IPS-20b (cell line): ENCODE data around the gene HDAC1.
"Not testable (repeated sequence)": the region's sequence is repeated elsewhere in the genome, so short reads cannot be mapped to it uniquely, and the experiment has no call there.

ENCODE experiments used
- H3K27ac ChIP-seq: one replicate; pipeline ENCODE4 v1.5.1; 2013; ENCODE audit warnings: low read length
- H3K27me3 ChIP-seq: 2 replicates; pipeline ENCODE4 v1.6.1; 2013; ENCODE audit warnings: mild to moderate bottlenecking, low read length, inconsistent platforms; ENCODE audit not compliant: insufficient read depth
- H3K36me3 ChIP-seq: 2 replicates; pipeline ENCODE4 v1.6.1; 2013; ENCODE audit warnings: low read depth, mild to moderate bottlenecking, inconsistent platforms, low read length, moderate library complexity; ENCODE audit not compliant: insufficient read depth
- H3K4me1 ChIP-seq: 2 replicates; pipeline ENCODE4 v1.6.1; 2013; ENCODE audit warnings: mild to moderate bottlenecking, control low read depth, inconsistent platforms, low read length, moderate library complexity; ENCODE audit not compliant: insufficient read depth
- H3K4me3 ChIP-seq: 2 replicates; pipeline ENCODE4 v1.5.1; 2013; ENCODE audit warnings: mild to moderate bottlenecking, low read length, inconsistent platforms
- H3K9ac ChIP-seq: 2 replicates; pipeline ENCODE4 v1.6.1; 2013; ENCODE audit warnings: low read depth, mild to moderate bottlenecking, inconsistent platforms, low read length, moderate library complexity
- H3K9me3 ChIP-seq: 2 replicates; pipeline ENCODE4 v1.6.1; 2013; ENCODE audit warnings: mild to moderate bottlenecking, low read depth, low read length, inconsistent platforms; ENCODE audit not compliant: insufficient read depth

Gene HDAC1

GRCh38 chr1:32257227-32257508, 34.7 kb upstream of the HDAC1 start:
- Histone ChIP-seq H3K27me3 (no peaks in the 10 kb centered on the region), H3K4me3 (no peak overlapping the region), H3K9me3 (no peaks in the 10 kb centered on the region), H3K4me1 (no peaks in the 10 kb centered on the region), H3K27ac (no peak overlapping the region), H3K9ac (no peak overlapping the region), H3K36me3 (no peaks in the 10 kb centered on the region)

GRCh38 chr1:32263236-32263593, 28.7 kb upstream of the HDAC1 start:
- H3K27ac ChIP-seq, H3K4me1 ChIP-seq, H3K9me3 ChIP-seq, H3K9ac ChIP-seq, H3K27me3 ChIP-seq, H3K4me3 ChIP-seq, H3K36me3 ChIP-seq: not testable (repeated sequence)

- H3K9ac ChIP-seq, result no peak overlapping the region
- no peaks in the 10 kb centered on the region for H3K4me1 ChIP-seq
- no peak overlapping the region for H3K4me3 ChIP-seq
- no peaks in the 10 kb centered on the region for H3K36me3 ChIP-seq
- no peak overlapping the region for H3K27ac ChIP-seq
- H3K9me3 ChIP-seq, result no peaks in the 10 kb centered on the region
- H3K27me3 ChIP-seq, result no peaks in the 10 kb centered on the region
Measured at GRCh38 chr1:32263744-32264143, 28.1 kb upstream of the HDAC1 start.

GRCh38 chr1:32265846-32266245, 26.0 kb upstream of the HDAC1 start:
- H3K9ac ChIP-seq, result no peak overlapping the region
- H3K9me3 ChIP-seq, result no peaks in the 10 kb centered on the region
- no peak overlapping the region for H3K4me3 ChIP-seq
- H3K36me3 ChIP-seq, result no peaks in the 10 kb centered on the region
- no peaks in the 10 kb centered on the region for H3K27me3 ChIP-seq
- no peaks in the 10 kb centered on the region for H3K4me1 ChIP-seq
- H3K27ac ChIP-seq, result no peak overlapping the region

- no peaks in the 10 kb centered on the region for H3K36me3 ChIP-seq
- no peak overlapping the region for H3K4me3 ChIP-seq
- no peak overlapping the region for H3K27ac ChIP-seq
- H3K9me3 ChIP-seq, result no peaks in the 10 kb centered on the region
- no peaks in the 10 kb centered on the region for H3K27me3 ChIP-seq
- H3K9ac ChIP-seq, result no peak overlapping the region
- no peaks in the 10 kb centered on the region for H3K4me1 ChIP-seq
Measured at GRCh38 chr1:32266921-32267591, 24.8 kb upstream of the HDAC1 start.

GRCh38 chr1:32269744-32270143, 22.1 kb upstream of the HDAC1 start:
- peaks cover 16% of the 10 kb centered on the region; the same call in 1 of the 2 replicates for H3K4me1 ChIP-seq
- H3K36me3 ChIP-seq, result no peaks in the 10 kb centered on the region
- no peak overlapping the region for H3K27ac ChIP-seq
- H3K4me3 ChIP-seq, result no peak overlapping the region
- no peak overlapping the region for H3K9ac ChIP-seq
- H3K27me3 ChIP-seq, result no peaks in the 10 kb centered on the region
- no peaks in the 10 kb centered on the region for H3K9me3 ChIP-seq

GRCh38 chr1:32272557-32273390, 19.1 kb upstream of the HDAC1 start:
- Histone ChIP-seq H3K4me1 (peaks cover 18% of the 10 kb centered on the region; the same call in 1 of the 2 replicates), H3K27me3 (no peaks in the 10 kb centered on the region), H3K36me3 (peaks cover 4% of the 10 kb centered on the region; the same call in 1 of the 2 replicates), H3K9me3 (no peaks in the 10 kb centered on the region), H3K4me3 (no peak overlapping the region), H3K9ac (peak overlapping the region; percentile 64; the same call in 1 of the 2 replicates), H3K27ac (no peak overlapping the region)

GRCh38 chr1:32273391-32274208, 18.3 kb upstream of the HDAC1 start:
- Histone ChIP-seq H3K36me3 (peaks cover 4% of the 10 kb centered on the region; the same call in 1 of the 2 replicates), H3K9me3 (no peaks in the 10 kb centered on the region), H3K4me3 (peak overlapping the region; percentile 59; the same call in 1 of the 2 replicates), H3K4me1 (peaks cover 18% of the 10 kb centered on the region; the same call in 1 of the 2 replicates), H3K9ac (peak overlapping the region; percentile 74; the same call in 1 of the 2 replicates), H3K27me3 (no peaks in the 10 kb centered on the region), H3K27ac (peak overlapping the region; percentile 84)

- Histone ChIP-seq H3K27me3 (no peaks in the 10 kb centered on the region), H3K9ac (peak overlapping the region; percentile 74; the same call in 1 of the 2 replicates), H3K27ac (peak overlapping the region; percentile 84), H3K4me3 (peak overlapping the region; percentile 59; the same call in 1 of the 2 replicates), H3K36me3 (peaks cover 10% of the 10 kb centered on the region; the same call in 1 of the 2 replicates), H3K9me3 (no peaks in the 10 kb centered on the region), H3K4me1 (peaks cover 18% of the 10 kb centered on the region; the same call in 1 of the 2 replicates)
Measured at GRCh38 chr1:32274646-32275340, 17.1 kb upstream of the HDAC1 start.

- Histone ChIP-seq H3K36me3 (peaks cover 14% of the 10 kb centered on the region; the same call in 1 of the 2 replicates), H3K9me3 (no peaks in the 10 kb centered on the region), H3K4me1 (peaks cover 18% of the 10 kb centered on the region; the same call in 1 of the 2 replicates), H3K27ac (no peak overlapping the region), H3K27me3 (no peaks in the 10 kb centered on the region), H3K4me3 (peak overlapping the region; percentile 59; the same call in 1 of the 2 replicates), H3K9ac (peak overlapping the region; percentile 74; the same call in 1 of the 2 replicates)
Measured at GRCh38 chr1:32275424-32275823, 16.5 kb upstream of the HDAC1 start.
